Measurements from ENCODE around the gene TGFBR2. TPM values are rescaled to one million over a fixed set of nuclear protein-coding genes. Genes with fewer than 3 reads are reported as not detected.
"Not testable (repeated sequence)": the region's sequence is repeated elsewhere in the genome, so short reads cannot be mapped to it uniquely, and the experiment has no call there.

Gene TGFBR2
- total RNA-seq, 4 donors from 2014 or later, result 95.3 to 255 (median 211) TPM

- no peaks in the 10 kb centered on the region for H3K27me3 ChIP-seq
- H3K9me3 ChIP-seq, result no peaks in the 10 kb centered on the region
- H3K4me1 ChIP-seq, result peaks cover 0 to 18% of the 10 kb centered on the region in 2 donors
- H3K36me3 ChIP-seq, result no peaks in the 10 kb centered on the region
- no peak for DNase-seq
- peak overlapping the region in 1 of 2 donors; percentile 31 for H3K27ac ChIP-seq
- no peak for TF ChIP-seq POLR2A (IDR thresholded peaks at IDR 0.05)
- no peak for TF ChIP-seq CTCF (IDR thresholded peaks at IDR 0.05)
- H3K4me3 ChIP-seq, result no peak overlapping the region
- intact Hi-C loops (cut with DNase I; ENCODE audit: low total_unique reads), result no loop called here
Observed at GRCh38 chr3:30665539-30665938, 59.1 kb downstream of the TGFBR2 start.

GRCh38 chr3:30666572-30667279 lies 60.3 kb downstream of the TGFBR2 start:
- Histone ChIP-seq H3K4me3 (no peak overlapping the region), H3K27ac (peak overlapping the region in 1 of 2 donors; percentile 57), H3K4me1 (peaks cover 0 to 11% of the 10 kb centered on the region in 2 donors), H3K36me3 (no peaks in the 10 kb centered on the region), H3K9me3 (no peaks in the 10 kb centered on the region), H3K27me3 (no peaks in the 10 kb centered on the region)
- no peak for DNase-seq
- TF ChIP-seq POLR2A (IDR thresholded peaks at IDR 0.05), result no peak
- TF ChIP-seq CTCF (IDR thresholded peaks at IDR 0.05), result no peak
- intact Hi-C loops (cut with DNase I; ENCODE audit: low total_unique reads), result no loop called here

- no peak overlapping the region for H3K4me3 ChIP-seq
- TF ChIP-seq CTCF (IDR thresholded peaks at IDR 0.05) (no peak), POLR2A (IDR thresholded peaks at IDR 0.05) (no peak)
- intact Hi-C loops (cut with DNase I; ENCODE audit: low total_unique reads), result no loop called here
- DNase-seq, result no peak
- no peaks in the 10 kb centered on the region for H3K27me3 ChIP-seq
- H3K36me3 ChIP-seq, result no peaks in the 10 kb centered on the region
- H3K9me3 ChIP-seq, result no peaks in the 10 kb centered on the region
- peak overlapping the region in 1 of 2 donors; percentile 57 for H3K27ac ChIP-seq
- peaks cover 0 to 8% of the 10 kb centered on the region in 2 donors for H3K4me1 ChIP-seq
Observed at GRCh38 chr3:30667280-30667651, 60.9 kb downstream of the TGFBR2 start.

DNA sequence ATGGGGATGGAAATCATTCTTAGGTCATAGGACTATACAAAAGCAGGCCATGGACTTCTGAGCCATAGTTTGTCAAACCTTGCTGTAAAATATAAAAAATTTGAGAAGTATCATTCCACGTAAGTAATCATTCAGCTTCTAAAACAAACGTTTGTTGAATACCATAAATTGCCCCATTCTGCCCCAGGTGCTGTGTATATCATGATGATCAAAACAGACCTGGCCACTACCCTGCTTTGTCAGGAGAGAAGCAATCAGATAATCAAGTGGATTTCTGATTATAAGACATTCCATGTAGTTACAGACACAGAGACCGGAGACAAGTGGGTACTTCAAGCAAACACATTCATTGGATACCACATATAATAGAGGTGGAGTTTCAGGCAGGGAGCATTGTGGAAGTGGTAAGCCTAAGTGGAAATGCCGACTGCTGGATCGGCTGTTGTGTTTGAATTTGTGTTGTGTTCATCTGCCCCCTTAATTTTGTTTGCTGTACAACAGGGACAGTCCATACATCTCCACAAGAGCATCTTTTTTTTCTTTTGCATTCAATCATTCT lies 61.7 kb downstream of the TGFBR2 start:
- H3K4me1 ChIP-seq, result peaks cover 0 to 7% of the 10 kb centered on the region in 2 donors
- no peak for DNase-seq
- peak overlapping the region in 1 of 2 donors; percentile 57 for H3K27ac ChIP-seq
- intact Hi-C loops (cut with DNase I; ENCODE audit: low total_unique reads), result no loop called here
- no peak overlapping the region for H3K4me3 ChIP-seq
- no peaks in the 10 kb centered on the region for H3K27me3 ChIP-seq
- TF ChIP-seq CTCF (IDR thresholded peaks at IDR 0.05) (no peak), POLR2A (IDR thresholded peaks at IDR 0.05) (no peak)
- no peaks in the 10 kb centered on the region for H3K9me3 ChIP-seq
- H3K36me3 ChIP-seq, result no peaks in the 10 kb centered on the region

DNA sequence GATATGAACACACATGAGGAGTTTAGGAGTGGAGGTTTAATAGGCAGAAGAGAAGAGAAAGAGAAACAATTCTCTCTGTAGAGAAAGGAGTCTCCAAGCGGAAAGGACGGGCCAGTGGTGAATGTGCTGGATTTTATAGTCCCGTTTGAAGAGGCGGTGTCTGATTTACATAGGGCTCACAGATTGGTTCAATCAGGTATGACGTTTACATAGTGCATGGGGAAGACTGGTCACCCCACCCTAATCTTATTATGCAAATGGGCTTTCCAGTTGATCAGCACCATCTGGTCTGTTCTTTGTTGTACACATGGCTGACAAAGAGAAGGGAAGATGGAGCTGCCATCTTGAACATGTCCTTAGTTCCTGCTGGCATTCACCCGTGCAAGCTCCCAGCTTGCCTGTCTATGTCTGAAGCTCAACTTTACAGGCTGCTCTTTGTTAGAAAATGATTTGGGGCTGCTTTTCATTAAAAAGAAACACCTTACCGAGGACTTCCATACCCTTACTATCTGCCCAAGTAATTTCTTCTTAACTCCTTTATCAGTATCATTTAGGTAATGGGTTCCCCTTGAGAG lies 63.0 kb downstream of the TGFBR2 start:
- H3K4me3 ChIP-seq; H3K27me3 ChIP-seq; intact Hi-C loops (cut with DNase I; ENCODE audit: low total_unique reads); DNase-seq; H3K9me3 ChIP-seq; H3K4me1 ChIP-seq; H3K36me3 ChIP-seq; H3K27ac ChIP-seq: not testable (repeated sequence)

Data from uterus (tissue), 4 donors.